NB4 (cell line): ENCODE measurements around the gene CBR4.

Experiments used
- DNase-seq: peaks from one replicate; pipeline ENCODE4 v3.0.0; 2010; ENCODE audit warnings: low read depth
- H3K4me3 ChIP-seq: one replicate; pipeline ENCODE4 v1.5.1; 2011; ENCODE audit warnings: mild to moderate bottlenecking, low read depth, low read length, moderate library complexity
- CTCF ChIP-seq: IDR thresholded peaks from one replicate; pipeline ENCODE4 v1.5.1; 2012; ENCODE audit warnings: low read depth, low read length
- MYC ChIP-seq: IDR thresholded peaks from 2 replicates; pipeline ENCODE4 v1.6.1; 2011; ENCODE audit warnings: low read depth, low read length
- POLR2A ChIP-seq: IDR thresholded peaks from 2 replicates; pipeline ENCODE4 v1.6.1; 2011; ENCODE audit warnings: mild to moderate bottlenecking; ENCODE audit not compliant: insufficient read length; ENCODE audit errors: extremely low read depth
- TF ChIP-seq, protein P1 (sequence below): IDR thresholded peaks from 2 replicates; pipeline ENCODE4 v1.6.1; 2011; ENCODE audit warnings: low read depth, low read length

The CBR4 gene

DNA sequence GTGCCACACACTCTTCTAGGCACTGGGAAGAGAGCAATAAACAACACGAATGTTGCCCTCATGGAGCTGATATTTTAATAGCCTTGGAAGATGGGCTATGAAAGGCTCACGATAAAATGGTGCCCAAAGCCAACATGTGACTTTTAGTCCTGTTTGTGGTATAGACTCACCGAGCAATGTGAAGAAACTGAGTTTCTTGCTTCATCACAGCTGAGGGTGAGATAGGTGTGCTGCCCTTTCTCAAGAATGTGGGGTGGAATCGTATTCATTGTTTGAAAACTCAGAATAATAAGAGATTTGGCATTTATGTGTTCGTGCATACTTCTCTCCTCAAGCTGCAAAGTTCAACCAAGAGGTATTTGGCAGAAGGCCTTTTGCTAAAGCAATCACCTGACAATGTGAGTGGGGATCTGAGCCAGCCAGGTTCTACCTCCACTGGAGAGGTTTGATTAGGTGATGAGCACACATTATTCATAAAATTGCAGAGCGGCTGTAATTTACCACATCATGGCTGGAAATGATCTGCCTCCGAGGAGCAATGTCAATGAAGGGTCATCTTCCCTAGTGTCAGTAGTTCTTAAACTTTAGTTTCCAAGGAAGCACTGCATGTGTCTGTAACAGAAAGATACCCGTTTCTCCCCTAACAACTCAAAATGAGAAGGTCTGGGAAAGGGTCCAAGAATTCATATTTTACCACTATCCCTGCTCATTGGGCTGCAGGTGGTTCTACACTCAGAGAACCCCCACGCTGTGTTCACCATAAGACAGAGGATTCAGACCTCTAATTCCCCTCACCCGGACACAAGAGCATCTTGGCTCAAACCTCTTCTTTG lies 41.9 kb upstream of the CBR4 start:
- TF ChIP-seq, protein P1, sequence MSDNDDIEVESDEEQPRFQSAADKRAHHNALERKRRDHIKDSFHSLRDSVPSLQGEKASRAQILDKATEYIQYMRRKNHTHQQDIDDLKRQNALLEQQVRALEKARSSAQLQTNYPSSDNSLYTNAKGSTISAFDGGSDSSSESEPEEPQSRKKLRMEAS, result no peak
- TF ChIP-seq MYC, result no peak
- DNase-seq, result no peak
- H3K4me3 ChIP-seq, result no peak overlapping the region

GRCh38 chr4:169050881-169051760 lies 41.1 kb upstream of the CBR4 start:
- TF ChIP-seq MYC (no peak), CTCF (no peak), POLR2A (no peak)
- TF ChIP-seq, protein P1, result no peak
- no peak overlapping the region for H3K4me3 ChIP-seq
- no peak for DNase-seq

DNA sequence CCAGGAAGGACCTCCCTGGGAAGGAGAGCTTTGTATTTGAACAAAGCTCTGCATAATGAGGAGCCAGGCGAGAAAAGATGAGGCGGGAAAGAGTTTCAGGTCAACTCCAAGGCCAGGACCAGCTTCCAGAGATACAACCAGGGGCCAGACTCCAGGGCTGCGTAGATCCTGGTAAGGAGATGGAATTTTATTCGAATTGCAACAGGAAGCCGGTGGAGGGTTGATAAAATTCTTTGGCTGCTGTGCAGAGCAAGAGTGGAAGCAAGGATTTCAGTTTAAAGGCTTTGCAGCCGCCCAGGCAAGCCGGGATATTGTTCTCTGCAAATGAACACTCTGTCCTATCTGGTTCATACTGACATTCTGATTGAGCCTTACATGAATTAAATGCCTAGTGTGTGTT lies 40.2 kb upstream of the CBR4 start:
- no peak overlapping the region for H3K4me3 ChIP-seq
- TF ChIP-seq CTCF (no peak), MYC (no peak), POLR2A (no peak)
- TF ChIP-seq, protein P1, result no peak
- DNase-seq, result no peak

- TF ChIP-seq CTCF (no peak), POLR2A (no peak), MYC (no peak)
- TF ChIP-seq, protein P1, result no peak
- H3K4me3 ChIP-seq, result no peak overlapping the region
- DNase-seq, result no peak
Measured at GRCh38 chr4:169048868-169049414, 38.9 kb upstream of the CBR4 start.

DNA sequence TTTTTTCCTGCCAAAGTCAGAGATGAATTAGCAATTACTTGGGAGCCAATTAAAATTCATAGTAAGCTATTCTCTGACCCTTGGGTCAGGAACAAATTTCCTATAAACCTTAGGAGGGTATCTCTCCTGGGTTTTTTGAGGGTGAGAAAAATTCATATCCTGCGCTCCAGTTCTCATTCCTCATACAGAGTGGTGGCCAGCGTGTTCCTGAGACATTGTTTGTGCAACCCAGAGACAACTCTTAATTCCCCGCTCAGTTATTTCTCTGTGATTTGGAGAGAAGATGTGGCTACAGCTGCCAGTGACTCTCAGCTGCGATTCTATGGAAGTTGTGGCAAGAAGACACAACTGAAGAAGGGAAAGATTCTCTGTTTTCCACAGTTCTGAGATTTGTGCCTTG lies 37.9 kb upstream of the CBR4 start:
- H3K4me3 ChIP-seq, result no peak overlapping the region
- no peak for TF ChIP-seq MYC
- no peak for TF ChIP-seq POLR2A
- no peak for TF ChIP-seq CTCF
- TF ChIP-seq, protein P1, result no peak
- no peak for DNase-seq
